Ovary (tissue), 3 donors: ENCODE results near the gene TRA2A.

Experiments
- POLR2A ChIP-seq: fragments of 450-650 bp; IDR thresholded peaks from one replicate; pipeline ENCODE4 v1.6.1; 2017; ENCODE audit warnings: antibody characterized with exemption, mild to moderate bottlenecking, moderate library complexity
- TF ChIP-seq, protein P1 (sequence below), 3 donors: fragments of 450-650 bp in 2 of 3; fragments of 200-600 bp in 1 of 3; IDR thresholded peaks; one replicate each; pipeline versions ENCODE4 v1.5.1 to v1.8.0; 2016 to 2022; ENCODE audit warnings: antibody characterized with exemption in 3 of 3, mild to moderate bottlenecking in 1 of 3
- donor health status: DM: no; HTN: no; CAD: no.

DNA sequence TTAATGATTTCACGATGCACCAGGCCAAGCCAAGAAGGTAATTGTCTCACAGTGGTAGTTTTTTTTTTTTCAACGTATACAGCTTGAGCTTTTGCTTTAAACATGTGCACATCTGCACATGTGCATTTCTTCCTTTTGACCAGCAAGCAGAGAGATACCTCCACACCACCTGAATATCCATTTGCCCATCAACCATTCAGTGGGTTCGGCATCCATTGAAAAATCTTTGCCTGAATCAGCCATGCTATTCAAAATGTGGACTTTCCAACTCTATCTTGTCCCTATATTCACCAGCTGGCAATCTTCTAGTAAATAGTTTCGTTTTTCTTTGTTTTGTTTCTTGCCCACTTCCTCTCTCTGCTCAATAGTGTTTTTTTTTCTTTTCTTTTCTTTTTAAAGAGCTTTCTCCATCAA lies 7.7 kb upstream of the TRA2A start:
- TF ChIP-seq, protein P1, sequence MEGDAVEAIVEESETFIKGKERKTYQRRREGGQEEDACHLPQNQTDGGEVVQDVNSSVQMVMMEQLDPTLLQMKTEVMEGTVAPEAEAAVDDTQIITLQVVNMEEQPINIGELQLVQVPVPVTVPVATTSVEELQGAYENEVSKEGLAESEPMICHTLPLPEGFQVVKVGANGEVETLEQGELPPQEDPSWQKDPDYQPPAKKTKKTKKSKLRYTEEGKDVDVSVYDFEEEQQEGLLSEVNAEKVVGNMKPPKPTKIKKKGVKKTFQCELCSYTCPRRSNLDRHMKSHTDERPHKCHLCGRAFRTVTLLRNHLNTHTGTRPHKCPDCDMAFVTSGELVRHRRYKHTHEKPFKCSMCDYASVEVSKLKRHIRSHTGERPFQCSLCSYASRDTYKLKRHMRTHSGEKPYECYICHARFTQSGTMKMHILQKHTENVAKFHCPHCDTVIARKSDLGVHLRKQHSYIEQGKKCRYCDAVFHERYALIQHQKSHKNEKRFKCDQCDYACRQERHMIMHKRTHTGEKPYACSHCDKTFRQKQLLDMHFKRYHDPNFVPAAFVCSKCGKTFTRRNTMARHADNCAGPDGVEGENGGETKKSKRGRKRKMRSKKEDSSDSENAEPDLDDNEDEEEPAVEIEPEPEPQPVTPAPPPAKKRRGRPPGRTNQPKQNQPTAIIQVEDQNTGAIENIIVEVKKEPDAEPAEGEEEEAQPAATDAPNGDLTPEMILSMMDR (IDR thresholded peaks at IDR 0.05): no peak
- TF ChIP-seq POLR2A: no peak
